Endometrial microvascular endothelial cells (primary cell): Measurements from ENCODE around the gene UQCRQ. TPM values are rescaled to one million over a fixed set of nuclear protein-coding genes. Genes with fewer than 3 reads are reported as not detected.

Experiments used
- in situ Hi-C: cut with HindIII; loops from 2 replicates; pipeline ENCODE4 v1.10.0; 2017; ENCODE audit warnings: low sequenced_read_pairs, low pct_unique_long_range_greater_than_20kb; ENCODE audit errors: inconsistent ontology term
- total RNA-seq: library from RNA; depleted of rRNA; stranded (reverse); fragments of >200 nt; gene quantifications from one replicate; pipeline ENCODE4 v1.2.3, GENCODE V29; 2015; ENCODE audit errors: inconsistent ontology term

Gene UQCRQ
- total RNA-seq, 1 donor from 2014 or later, result 184 TPM

DNA sequence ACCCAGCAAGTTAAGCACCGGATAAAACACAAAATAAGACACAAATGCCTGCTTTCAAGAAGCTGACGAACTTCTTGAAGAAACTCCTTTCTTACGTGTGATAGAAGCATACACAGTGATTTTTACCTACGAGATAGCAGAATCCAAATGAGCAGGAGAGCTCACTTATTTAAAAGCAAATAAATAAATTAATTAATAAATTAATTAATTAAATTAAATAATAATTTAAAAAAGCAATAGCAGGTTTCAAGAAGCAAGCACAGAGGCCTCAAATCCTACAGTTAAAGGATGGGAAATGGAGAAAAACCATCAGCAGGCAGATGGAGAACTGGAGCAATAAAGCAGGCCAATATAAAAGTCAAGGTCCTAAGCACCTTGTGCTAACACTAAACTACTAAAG lies 24.4 kb downstream of the UQCRQ start:
- in situ Hi-C loops, result no loop called here

DNA sequence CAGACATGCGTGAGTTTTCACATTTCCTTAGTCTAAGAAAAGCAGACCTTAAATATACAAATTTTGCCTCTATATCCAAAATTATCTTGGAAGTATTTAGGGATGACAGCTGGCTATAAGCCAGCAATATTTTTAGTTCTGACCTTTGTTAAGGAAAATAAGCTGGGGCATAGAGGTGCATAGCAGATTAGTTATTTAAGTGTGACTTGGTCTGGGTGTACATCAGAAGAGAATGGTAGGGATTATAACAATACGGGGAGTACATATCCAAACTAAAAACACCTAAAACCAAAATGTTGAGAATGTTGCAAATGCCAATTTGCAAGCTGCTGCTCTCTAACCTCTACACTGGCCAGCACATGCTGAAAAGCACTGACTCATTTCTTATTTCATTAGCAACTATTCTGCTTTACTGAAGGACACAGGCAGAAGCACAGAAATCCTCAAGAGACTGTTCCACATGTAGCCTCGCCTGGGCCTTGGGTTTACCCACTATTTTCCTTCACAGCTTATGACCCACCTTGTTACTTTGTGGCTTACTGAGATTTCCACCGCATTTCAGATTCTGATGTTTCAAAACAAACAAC lies 29.4 kb downstream of the UQCRQ start:
- in situ Hi-C loops, result no loop called here

DNA sequence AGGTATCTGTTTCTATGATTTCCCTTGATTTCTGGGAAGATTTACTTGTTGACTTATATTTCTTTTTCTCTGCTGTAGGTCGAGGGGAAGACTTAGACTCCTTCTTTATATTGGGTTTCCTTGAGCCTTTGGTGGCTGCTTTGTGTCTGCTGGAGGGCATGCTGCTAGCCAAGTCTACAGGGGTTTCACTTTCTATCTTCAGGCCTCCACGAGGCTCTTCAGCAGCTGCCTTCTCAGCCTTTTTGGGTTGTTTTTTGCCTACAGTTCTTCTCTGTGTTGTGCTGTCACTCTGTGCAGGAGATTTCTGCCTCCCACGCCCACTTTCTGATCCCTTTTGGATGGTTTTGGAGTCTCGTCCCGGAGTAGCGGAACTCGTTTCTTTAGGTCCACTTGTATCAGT lies 30.2 kb downstream of the UQCRQ start:
- in situ Hi-C loops, result no loop called here

DNA sequence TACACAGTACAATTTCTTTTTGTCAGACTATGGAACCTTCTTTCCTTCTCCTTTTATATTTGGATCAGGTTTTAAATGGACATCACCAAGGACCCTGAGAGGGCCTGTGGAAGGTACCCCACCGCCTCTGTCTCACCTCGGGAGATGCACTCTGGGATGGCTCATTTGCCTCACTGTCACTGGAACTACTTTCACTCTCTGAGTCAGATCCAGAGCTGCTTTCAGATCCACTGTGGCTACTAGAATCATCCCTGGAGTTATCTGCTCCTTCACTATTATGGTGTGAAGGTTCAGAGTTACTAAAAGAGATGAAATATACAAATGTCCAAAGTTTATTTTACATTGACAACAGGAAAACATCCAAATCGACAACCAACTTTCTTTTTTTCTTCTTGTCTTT lies 31.7 kb downstream of the UQCRQ start:
- in situ Hi-C loops, result no loop called here

DNA sequence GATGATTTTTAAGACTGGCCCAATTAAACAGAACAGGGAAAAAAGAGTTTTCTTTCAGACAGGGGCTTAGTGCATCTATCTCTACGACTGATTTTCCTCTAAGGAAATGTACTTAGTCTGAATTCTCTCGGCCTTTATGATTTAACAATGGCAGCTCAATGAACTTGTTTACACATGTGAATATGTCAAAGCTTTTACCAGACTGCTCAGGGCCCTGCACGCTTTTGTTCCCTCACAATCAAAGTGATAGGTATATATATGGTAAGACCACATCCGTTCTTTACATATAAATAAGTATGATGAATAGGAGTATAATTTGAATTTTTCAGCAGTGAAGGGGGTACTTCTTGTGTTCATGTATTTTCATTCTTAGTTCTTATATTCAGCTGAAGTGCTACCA lies 34.6 kb downstream of the UQCRQ start:
- in situ Hi-C loops, result no loop called here

DNA sequence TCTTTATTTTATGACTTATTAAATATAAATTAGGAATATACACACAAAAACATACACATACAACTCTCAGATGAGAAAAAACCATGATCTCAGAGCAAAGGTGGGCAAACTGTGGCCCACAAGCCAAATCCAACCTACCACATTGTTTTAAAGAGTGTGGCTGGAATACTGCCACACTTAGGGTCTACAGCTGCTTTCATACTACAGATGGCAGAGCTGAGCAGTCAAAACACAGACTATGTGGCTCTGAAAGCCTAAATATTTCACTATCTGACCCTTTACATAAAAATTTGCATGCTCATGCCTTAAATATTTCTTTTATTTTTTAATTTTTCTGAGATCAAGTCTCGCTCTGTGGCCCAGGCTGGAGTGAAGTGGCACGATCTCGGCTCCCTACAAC lies 35.3 kb downstream of the UQCRQ start:
- in situ Hi-C loops, result no loop called here

DNA sequence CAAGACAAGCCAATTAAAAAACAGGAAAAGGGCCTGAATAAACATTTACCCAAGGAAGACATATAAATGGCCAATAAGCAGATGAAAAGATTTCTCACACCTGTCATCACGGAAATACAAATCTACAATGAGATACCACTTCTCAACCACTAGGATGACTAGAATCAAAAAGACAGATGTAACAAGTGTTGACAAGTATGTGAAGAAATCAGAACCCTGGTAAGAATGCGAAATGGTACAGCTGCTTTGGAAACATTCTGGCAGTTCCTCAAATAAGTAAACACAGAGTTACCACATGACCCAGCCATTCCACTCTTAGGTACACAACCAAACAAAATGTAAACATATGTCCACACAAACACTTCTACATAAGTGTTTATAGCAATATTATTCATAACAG lies 39.5 kb downstream of the UQCRQ start:
- in situ Hi-C loops, result no loop called here

DNA sequence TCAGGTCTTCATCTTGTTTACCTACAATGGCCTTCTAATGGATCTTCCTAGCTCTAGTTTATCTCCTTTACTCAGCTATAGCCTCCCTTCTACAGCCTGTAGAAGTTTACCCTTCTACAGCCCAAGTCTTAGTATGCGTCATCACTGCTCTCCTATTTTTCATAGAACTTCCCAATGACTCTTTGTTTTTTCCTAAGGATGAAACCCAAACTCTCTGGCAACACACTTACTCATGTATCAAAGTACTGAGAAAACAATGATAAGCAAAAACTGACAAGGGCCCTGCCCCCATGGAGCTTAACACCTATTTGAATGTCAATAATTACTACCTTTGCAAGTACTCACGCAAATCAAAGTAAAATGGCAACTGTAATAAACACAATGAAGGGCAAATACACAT lies 40.7 kb downstream of the UQCRQ start:
- in situ Hi-C loops, result no loop called here

DNA sequence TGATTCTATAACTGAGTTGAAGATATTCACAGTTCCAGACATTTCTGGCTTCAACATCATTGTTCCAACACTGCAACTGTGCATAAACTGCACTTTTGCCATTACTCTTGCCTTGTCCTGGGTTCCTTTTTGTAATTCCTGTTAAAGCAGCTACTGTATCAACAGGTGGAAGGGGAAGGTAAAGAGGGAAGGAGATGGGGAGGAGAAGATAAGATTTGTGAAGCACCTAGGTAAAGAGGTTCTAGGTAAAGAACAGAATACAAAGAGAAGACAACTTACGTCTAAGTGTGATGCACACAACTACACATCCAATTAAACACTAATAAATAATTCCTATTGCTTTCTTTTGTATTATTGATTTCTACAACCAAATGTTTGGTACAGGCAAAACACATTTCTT lies 43.3 kb downstream of the UQCRQ start:
- in situ Hi-C loops, result no loop called here

DNA sequence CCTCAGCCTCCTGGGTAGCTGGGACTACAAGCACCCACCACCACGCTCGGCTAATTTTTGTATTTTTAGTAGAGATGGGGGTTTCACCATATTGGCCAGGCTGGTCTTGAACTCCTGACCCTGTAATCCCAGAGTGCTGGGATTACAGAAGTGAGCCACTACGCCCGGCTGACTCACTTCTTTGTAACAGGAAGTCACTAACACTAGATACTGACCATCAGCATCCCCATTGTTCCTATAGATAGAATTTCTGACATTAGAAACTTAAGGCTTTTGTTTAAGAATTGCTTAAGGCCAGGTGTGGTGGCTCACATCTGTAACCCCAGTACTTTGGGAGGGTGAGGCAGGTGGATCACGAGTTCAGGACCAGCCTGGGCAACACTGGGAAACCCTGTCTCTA lies 49.2 kb downstream of the UQCRQ start:
- in situ Hi-C loops, result no loop called here

DNA sequence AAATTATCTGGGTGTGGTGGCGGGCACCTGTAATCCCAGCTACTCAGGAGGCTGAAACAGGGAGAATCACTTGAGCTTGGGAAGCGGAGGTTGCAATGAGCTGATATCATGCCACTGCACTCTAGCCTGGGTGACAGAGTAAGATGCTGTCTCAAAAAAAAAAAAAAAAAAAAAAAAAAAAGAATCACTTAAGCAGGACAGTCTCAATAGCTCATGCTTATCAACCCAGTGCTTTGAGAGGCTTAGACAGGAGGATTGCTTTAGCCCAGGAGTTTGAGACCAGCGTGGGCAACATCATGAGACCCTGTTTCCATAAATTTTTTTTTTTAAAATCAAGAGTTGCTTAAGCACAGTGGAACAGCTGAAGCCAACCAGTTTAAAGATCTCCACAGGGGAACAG lies 49.6 kb downstream of the UQCRQ start:
- in situ Hi-C loops, result no loop called here

Other genes starting within 250 kb of the UQCRQ start
- not detected for gene IL13, start 208.5 kb upstream of the UQCRQ start, total RNA-seq
- gene IL4, start 192.7 kb upstream of the UQCRQ start, total RNA-seq, result not detected
- 8.0 TPM for gene KIF3A, start 129.1 kb upstream of the UQCRQ start, total RNA-seq
- not detected for gene CCNI2, start 119.2 kb upstream of the UQCRQ start, total RNA-seq
- 61.0 TPM for gene SEPTIN8, start 89.4 kb upstream of the UQCRQ start, total RNA-seq
- gene SOWAHA, start 53.3 kb upstream of the UQCRQ start, total RNA-seq, result not detected
- 28.4 TPM for gene SHROOM1, start 36.0 kb upstream of the UQCRQ start, total RNA-seq
- gene GDF9, start 173 bp upstream of the UQCRQ start, total RNA-seq, result 1.3 TPM
- not detected for gene LEAP2, start 7.0 kb downstream of the UQCRQ start, total RNA-seq
- gene AFF4, start 97.0 kb downstream of the UQCRQ start, total RNA-seq, result 35.0 TPM
- 8.5 TPM for gene ZCCHC10, start 159.9 kb downstream of the UQCRQ start, total RNA-seq
- gene HSPA4, start 185.4 kb downstream of the UQCRQ start, total RNA-seq, result 103 TPM